Measurements from ENCODE around the gene NPPA. TPM values are rescaled to one million over a fixed set of nuclear protein-coding genes. Genes with fewer than 3 reads are reported as not detected.

NPPA gene
- total RNA-seq, 1 experiment from 2014 or later, result not detected

DNA sequence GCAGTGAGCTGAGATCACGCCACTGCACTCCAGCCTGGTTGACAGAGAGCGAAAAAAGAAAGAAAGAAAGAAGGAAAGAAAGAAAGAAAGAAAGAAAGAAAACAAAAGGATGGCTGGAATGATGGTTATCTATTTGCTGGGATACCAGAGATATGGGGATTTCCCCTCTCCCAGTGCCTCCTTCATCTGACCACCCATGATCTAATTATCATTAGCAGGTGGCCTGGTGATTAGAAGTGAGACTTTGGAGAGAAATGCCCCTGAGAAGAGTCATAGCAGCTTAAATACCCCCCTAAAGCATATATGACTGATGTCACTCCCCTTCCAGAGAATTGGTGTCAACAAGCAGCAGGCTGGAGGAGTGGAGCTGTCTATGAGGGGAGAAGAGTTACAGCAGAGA lies 12.5 kb upstream of the NPPA start:
- Histone ChIP-seq H3K4me3 (ENCODE audit: low read depth, low read length) (no peak overlapping the region), H3K4me1 (peaks cover 18% of the 10 kb centered on the region), H3K27me3 (replicated peaks; ENCODE audit: control insufficient read depth, insufficient read depth, low read length) (no peaks in the 10 kb centered on the region), H3K9me3 (no peaks in the 10 kb centered on the region; the same call in 1 of the 2 replicates), H3K36me3 (ENCODE audit: control insufficient read depth, insufficient read depth, low read length) (no peaks in the 10 kb centered on the region)
- Mint-ChIP-seq H3K36me3 (ENCODE audit: insufficient read depth, unreplicated experiment) (peaks cover 13% of the 10 kb centered on the region), H3K9me3 (ENCODE audit: unreplicated experiment) (peaks cover 16% of the 10 kb centered on the region), H3K4me3 (ENCODE audit: unreplicated experiment) (peak overlapping the region; percentile 74), H3K4me1 (ENCODE audit: low read depth, unreplicated experiment) (peaks cover 8% of the 10 kb centered on the region), H3K27ac (ENCODE audit: unreplicated experiment) (peak overlapping the region; percentile 89), H3K27me3 (ENCODE audit: insufficient read depth, unreplicated experiment) (no peaks in the 10 kb centered on the region)
- no TSS peak for BruUV-seq (replicated peaks)
- ChIA-PET CTCF (interaction anchor here (0.7 kb wide), 1 partner anchor 23 kb away, joined by 3 read pairs; no protein-coding TSS in a partner anchor), POLR2A (no interaction called here)
- no peak for DNase-seq
- intact Hi-C loops (cut with micrococcal nuclease; ENCODE audit: unreplicated experiment), result no loop called here
- TF ChIP-seq, protein P1, sequence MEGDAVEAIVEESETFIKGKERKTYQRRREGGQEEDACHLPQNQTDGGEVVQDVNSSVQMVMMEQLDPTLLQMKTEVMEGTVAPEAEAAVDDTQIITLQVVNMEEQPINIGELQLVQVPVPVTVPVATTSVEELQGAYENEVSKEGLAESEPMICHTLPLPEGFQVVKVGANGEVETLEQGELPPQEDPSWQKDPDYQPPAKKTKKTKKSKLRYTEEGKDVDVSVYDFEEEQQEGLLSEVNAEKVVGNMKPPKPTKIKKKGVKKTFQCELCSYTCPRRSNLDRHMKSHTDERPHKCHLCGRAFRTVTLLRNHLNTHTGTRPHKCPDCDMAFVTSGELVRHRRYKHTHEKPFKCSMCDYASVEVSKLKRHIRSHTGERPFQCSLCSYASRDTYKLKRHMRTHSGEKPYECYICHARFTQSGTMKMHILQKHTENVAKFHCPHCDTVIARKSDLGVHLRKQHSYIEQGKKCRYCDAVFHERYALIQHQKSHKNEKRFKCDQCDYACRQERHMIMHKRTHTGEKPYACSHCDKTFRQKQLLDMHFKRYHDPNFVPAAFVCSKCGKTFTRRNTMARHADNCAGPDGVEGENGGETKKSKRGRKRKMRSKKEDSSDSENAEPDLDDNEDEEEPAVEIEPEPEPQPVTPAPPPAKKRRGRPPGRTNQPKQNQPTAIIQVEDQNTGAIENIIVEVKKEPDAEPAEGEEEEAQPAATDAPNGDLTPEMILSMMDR (IDR thresholded peaks at IDR 0.05; ENCODE audit: insufficient read depth in 1 of 2, low read depth in 1 of 2, low read length in 1 of 2, severe bottlenecking in 1 of 2, unreplicated experiment in 1 of 2), result no peak

DNA sequence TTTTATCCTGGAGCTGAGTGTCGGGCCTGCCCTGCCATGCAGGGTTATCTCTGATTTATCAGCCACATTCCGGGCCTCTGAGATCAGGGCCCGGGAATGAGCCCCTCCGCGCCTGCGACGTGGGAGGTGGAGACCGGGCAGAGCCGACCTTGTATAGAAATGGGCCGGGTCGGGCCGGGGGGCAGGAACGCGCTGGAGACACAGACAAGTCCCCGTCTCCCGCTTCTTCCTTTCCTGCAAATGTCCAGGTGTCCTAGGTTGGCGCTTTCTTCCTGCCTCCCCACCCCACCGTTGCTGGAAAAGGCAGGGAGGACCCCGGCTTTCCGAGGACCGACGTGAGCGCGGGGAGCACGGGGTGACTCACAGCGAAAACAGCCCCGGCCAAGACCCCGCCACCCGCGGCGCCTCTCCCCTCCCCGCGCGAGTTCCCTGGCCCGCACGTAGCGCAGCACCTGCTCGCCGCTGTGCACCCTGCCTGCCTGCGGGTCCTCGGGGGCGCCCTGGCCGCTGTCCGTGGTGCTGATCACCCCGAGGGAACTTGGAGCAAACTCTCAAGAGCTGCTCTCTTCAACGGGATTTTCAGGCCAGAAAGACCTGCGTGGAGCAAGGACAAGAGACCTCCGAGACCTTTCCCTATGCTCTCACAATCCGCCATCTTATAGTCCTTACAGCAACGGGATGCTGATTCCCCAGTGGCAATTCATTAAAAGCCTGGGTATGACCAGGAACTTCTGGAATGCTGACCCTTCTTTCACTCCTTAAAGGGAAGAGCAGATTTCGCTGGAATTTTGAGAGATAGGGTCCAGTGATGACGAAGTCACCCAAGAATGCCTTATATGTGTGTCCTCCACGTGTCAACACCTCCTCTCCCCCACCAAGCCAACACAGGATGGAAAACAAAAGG lies 11.6 kb upstream of the NPPA start:
- H3K4me3 ChIP-seq (ENCODE audit: low read depth, low read length), result peak overlapping the region; percentile 26
- Mint-ChIP-seq H3K9me3 (ENCODE audit: unreplicated experiment) (peaks cover 16% of the 10 kb centered on the region), H3K36me3 (ENCODE audit: insufficient read depth, unreplicated experiment) (peaks cover 13% of the 10 kb centered on the region), H3K27ac (ENCODE audit: unreplicated experiment) (peak overlapping the region; percentile 89), H3K4me3 (ENCODE audit: unreplicated experiment) (peak overlapping the region; percentile 74), H3K27me3 (ENCODE audit: insufficient read depth, unreplicated experiment) (no peaks in the 10 kb centered on the region), H3K4me1 (ENCODE audit: low read depth, unreplicated experiment) (peaks cover 8% of the 10 kb centered on the region)
- no peaks in the 10 kb centered on the region for H3K36me3 ChIP-seq (ENCODE audit: control insufficient read depth, insufficient read depth, low read length)
- ChIA-PET POLR2A (interaction anchor here (0.6 kb wide), 1 partner anchor 50 kb away, joined by 5 read pairs; no protein-coding TSS in a partner anchor), CTCF (interaction anchor here (0.7 to 1.4 kb wide), 3 partner anchors 10 to 160 kb away, joined by 3 to 4 read pairs (median 3); partner anchors contain the start of gene MIIP)
- intact Hi-C loops (cut with micrococcal nuclease; ENCODE audit: unreplicated experiment), result loop anchor here (2.0 kb wide), 1 partner anchor 34 kb away; no protein-coding TSS in a partner anchor
- no peaks in the 10 kb centered on the region; the same call in 1 of the 2 replicates for H3K9me3 ChIP-seq
- TSS peak; percentile 65 for BruUV-seq (replicated peaks)
- no peaks in the 10 kb centered on the region for H3K27me3 ChIP-seq (replicated peaks; ENCODE audit: control insufficient read depth, insufficient read depth, low read length)
- DNase-seq, result peak; percentile 85 to 92
- TF ChIP-seq, protein P1 (IDR thresholded peaks at IDR 0.05; ENCODE audit: insufficient read depth in 1 of 2, low read depth in 1 of 2, low read length in 1 of 2, severe bottlenecking in 1 of 2, unreplicated experiment in 1 of 2), result peak in 1 of 2 experiments; percentile 54
- peaks cover 18% of the 10 kb centered on the region for H3K4me1 ChIP-seq

DNA sequence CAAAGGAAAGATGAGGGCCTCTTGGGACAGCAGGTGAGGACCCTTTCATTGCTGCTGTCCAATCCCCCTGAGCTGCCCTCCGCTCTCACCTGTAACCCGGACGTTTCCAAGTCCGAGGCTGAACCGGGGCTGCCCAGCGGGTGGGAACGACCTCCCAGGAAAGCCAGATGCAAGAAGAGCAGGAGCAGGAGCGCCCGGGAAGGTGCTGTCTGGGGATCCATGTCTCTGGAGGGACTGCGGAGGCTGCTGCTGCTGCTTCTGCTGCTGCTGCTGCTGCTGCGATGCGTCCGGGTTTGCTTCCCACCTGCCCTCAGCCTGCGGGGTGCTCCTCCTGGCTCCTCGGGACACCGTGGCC lies 11.0 kb upstream of the NPPA start, which contains the start of gene NPPB:
Gene NPPB (minus strand): TSS at position 333 of the 355 bp plus-strand sequence. CDS start 112 bp downstream, at position 221.
- H3K27me3 ChIP-seq (replicated peaks; ENCODE audit: control insufficient read depth, insufficient read depth, low read length), result no peaks in the 10 kb centered on the region

More for the DNA sequence above, 11.0 kb upstream of the NPPA start, which contains the start of gene NPPB:
- H3K4me1 Mint-ChIP-seq (ENCODE audit: low read depth, unreplicated experiment), result peaks cover 8% of the 10 kb centered on the region
- no TSS peak for BruUV-seq (replicated peaks)
- TF ChIP-seq, protein P1 (IDR thresholded peaks at IDR 0.05; ENCODE audit: insufficient read depth in 1 of 2, low read depth in 1 of 2, low read length in 1 of 2, severe bottlenecking in 1 of 2, unreplicated experiment in 1 of 2), result no peak
- no peaks in the 10 kb centered on the region for H3K36me3 ChIP-seq (ENCODE audit: control insufficient read depth, insufficient read depth, low read length)
- H3K4me3 ChIP-seq (ENCODE audit: low read depth, low read length), result peak within 1 kb of the TSS; percentile 26
- H3K27me3 Mint-ChIP-seq (ENCODE audit: insufficient read depth, unreplicated experiment), result no peaks in the 10 kb centered on the region
- peak within 1 kb of the TSS; percentile 89 for H3K27ac Mint-ChIP-seq (ENCODE audit: unreplicated experiment)
- POLR2A ChIA-PET, result interaction anchor here (0.6 kb wide), 1 partner anchor 51 kb away, joined by 5 read pairs; no protein-coding TSS in a partner anchor
- CTCF ChIA-PET, result interaction anchor here (1.0 to 1.4 kb wide), 2 partner anchors 11 to 161 kb away, joined by 3 read pairs; partner anchors contain the start of gene MIIP
- intact Hi-C loops (cut with micrococcal nuclease; ENCODE audit: unreplicated experiment), result loop anchor here (2.0 kb wide), 1 partner anchor 34 kb away; no protein-coding TSS in a partner anchor
- peak within 1 kb of the TSS; percentile 74 for H3K4me3 Mint-ChIP-seq (ENCODE audit: unreplicated experiment)
- H3K9me3 Mint-ChIP-seq (ENCODE audit: unreplicated experiment), result peaks cover 16% of the 10 kb centered on the region
- no peaks in the 10 kb centered on the region; the same call in 1 of the 2 replicates for H3K9me3 ChIP-seq
- H3K4me1 ChIP-seq, result peaks cover 18% of the 10 kb centered on the region
- no peak for DNase-seq
- H3K36me3 Mint-ChIP-seq (ENCODE audit: insufficient read depth, unreplicated experiment), result peaks cover 13% of the 10 kb centered on the region

Data from Caco-2 (cell line).